ENCODE results near the gene CCSER1. TPM values are rescaled to one million over a fixed set of nuclear protein-coding genes. Genes with fewer than 3 reads are reported as not detected.

Gene CCSER1
- total and polyA plus RNA-seq, 2 experiments from 2014 or later = 2.9 to 3.4 TPM

GRCh38 chr4:90643156-90643555 is 516.0 kb downstream of the CCSER1 start:
- DNase-seq (ENCODE audit: low spot score) (no peak), ATAC-seq (no peak)
- no peaks in the 10 kb centered on the region for H3K36me3 Mint-ChIP-seq (ENCODE audit: low read depth)
- Histone ChIP-seq H3K79me2 (replicated peaks; ENCODE audit: insufficient read depth) (no peaks in the 10 kb centered on the region), H3K4me1 (ENCODE audit: insufficient read depth) (no peaks in the 10 kb centered on the region; the same call in 1 of the 2 replicates), H3F3A (replicated peaks; ENCODE audit: low read depth) (no peaks in the 10 kb centered on the region), H2AFZ (no peak overlapping the region), H3K4me3 (no peak overlapping the region), H3K36me3 (ENCODE audit: insufficient read depth) (no peaks in the 10 kb centered on the region), H3K27ac (ENCODE audit: low read depth) (no peak overlapping the region), H3K27me3 (ENCODE audit: insufficient read depth) (no peaks in the 10 kb centered on the region), H3K4me2 (no peak overlapping the region), H3K9me2 (ENCODE audit: insufficient read depth) (no peaks in the 10 kb centered on the region), H4K20me1 (replicated peaks; ENCODE audit: insufficient read depth) (no peaks in the 10 kb centered on the region)
- H3K27me3 Mint-ChIP-seq (ENCODE audit: insufficient read depth, low read depth, poor library complexity) = no peaks in the 10 kb centered on the region
- H3K27ac Mint-ChIP-seq = no peak overlapping the region
- H3K4me3 Mint-ChIP-seq = no peak overlapping the region
- H3K9me3 Mint-ChIP-seq = no peaks in the 10 kb centered on the region
- TF ChIP-seq, protein P1, sequence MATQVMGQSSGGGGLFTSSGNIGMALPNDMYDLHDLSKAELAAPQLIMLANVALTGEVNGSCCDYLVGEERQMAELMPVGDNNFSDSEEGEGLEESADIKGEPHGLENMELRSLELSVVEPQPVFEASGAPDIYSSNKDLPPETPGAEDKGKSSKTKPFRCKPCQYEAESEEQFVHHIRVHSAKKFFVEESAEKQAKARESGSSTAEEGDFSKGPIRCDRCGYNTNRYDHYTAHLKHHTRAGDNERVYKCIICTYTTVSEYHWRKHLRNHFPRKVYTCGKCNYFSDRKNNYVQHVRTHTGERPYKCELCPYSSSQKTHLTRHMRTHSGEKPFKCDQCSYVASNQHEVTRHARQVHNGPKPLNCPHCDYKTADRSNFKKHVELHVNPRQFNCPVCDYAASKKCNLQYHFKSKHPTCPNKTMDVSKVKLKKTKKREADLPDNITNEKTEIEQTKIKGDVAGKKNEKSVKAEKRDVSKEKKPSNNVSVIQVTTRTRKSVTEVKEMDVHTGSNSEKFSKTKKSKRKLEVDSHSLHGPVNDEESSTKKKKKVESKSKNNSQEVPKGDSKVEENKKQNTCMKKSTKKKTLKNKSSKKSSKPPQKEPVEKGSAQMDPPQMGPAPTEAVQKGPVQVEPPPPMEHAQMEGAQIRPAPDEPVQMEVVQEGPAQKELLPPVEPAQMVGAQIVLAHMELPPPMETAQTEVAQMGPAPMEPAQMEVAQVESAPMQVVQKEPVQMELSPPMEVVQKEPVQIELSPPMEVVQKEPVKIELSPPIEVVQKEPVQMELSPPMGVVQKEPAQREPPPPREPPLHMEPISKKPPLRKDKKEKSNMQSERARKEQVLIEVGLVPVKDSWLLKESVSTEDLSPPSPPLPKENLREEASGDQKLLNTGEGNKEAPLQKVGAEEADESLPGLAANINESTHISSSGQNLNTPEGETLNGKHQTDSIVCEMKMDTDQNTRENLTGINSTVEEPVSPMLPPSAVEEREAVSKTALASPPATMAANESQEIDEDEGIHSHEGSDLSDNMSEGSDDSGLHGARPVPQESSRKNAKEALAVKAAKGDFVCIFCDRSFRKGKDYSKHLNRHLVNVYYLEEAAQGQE (IDR thresholded peaks at IDR 0.05; ENCODE audit: unreplicated experiment) = no peak
- no peak for TF ChIP-seq CREB1 (CRISPR knock-in tag; IDR thresholded peaks at IDR 0.05; ENCODE audit: low read depth)
- no peak for TF ChIP-seq POLR2AphosphoS5 (IDR thresholded peaks at IDR 0.05; ENCODE audit: low read depth)
- no peak for TF ChIP-seq ZNF331 (CRISPR knock-in tag; IDR thresholded peaks at IDR 0.05; ENCODE audit: low read depth)
- no peak for TF ChIP-seq EZH2 (IDR thresholded peaks at IDR 0.05; ENCODE audit: low read depth, unreplicated experiment)
- no peak for TF ChIP-seq STAT1 (IDR thresholded peaks at IDR 0.05; ENCODE audit: unreplicated experiment)
- TF ChIP-seq JUNB (IDR thresholded peaks at IDR 0.05; ENCODE audit: unreplicated experiment) = no peak
- no peak for TF ChIP-seq CTCF (conservative IDR thresholded peaks at IDR 0.05; ENCODE audit: low read depth in 2 of 2)
- TF ChIP-seq EZH2phosphoT487 (IDR thresholded peaks at IDR 0.05; ENCODE audit: unreplicated experiment) = no peak
- TF ChIP-seq, protein P2, sequence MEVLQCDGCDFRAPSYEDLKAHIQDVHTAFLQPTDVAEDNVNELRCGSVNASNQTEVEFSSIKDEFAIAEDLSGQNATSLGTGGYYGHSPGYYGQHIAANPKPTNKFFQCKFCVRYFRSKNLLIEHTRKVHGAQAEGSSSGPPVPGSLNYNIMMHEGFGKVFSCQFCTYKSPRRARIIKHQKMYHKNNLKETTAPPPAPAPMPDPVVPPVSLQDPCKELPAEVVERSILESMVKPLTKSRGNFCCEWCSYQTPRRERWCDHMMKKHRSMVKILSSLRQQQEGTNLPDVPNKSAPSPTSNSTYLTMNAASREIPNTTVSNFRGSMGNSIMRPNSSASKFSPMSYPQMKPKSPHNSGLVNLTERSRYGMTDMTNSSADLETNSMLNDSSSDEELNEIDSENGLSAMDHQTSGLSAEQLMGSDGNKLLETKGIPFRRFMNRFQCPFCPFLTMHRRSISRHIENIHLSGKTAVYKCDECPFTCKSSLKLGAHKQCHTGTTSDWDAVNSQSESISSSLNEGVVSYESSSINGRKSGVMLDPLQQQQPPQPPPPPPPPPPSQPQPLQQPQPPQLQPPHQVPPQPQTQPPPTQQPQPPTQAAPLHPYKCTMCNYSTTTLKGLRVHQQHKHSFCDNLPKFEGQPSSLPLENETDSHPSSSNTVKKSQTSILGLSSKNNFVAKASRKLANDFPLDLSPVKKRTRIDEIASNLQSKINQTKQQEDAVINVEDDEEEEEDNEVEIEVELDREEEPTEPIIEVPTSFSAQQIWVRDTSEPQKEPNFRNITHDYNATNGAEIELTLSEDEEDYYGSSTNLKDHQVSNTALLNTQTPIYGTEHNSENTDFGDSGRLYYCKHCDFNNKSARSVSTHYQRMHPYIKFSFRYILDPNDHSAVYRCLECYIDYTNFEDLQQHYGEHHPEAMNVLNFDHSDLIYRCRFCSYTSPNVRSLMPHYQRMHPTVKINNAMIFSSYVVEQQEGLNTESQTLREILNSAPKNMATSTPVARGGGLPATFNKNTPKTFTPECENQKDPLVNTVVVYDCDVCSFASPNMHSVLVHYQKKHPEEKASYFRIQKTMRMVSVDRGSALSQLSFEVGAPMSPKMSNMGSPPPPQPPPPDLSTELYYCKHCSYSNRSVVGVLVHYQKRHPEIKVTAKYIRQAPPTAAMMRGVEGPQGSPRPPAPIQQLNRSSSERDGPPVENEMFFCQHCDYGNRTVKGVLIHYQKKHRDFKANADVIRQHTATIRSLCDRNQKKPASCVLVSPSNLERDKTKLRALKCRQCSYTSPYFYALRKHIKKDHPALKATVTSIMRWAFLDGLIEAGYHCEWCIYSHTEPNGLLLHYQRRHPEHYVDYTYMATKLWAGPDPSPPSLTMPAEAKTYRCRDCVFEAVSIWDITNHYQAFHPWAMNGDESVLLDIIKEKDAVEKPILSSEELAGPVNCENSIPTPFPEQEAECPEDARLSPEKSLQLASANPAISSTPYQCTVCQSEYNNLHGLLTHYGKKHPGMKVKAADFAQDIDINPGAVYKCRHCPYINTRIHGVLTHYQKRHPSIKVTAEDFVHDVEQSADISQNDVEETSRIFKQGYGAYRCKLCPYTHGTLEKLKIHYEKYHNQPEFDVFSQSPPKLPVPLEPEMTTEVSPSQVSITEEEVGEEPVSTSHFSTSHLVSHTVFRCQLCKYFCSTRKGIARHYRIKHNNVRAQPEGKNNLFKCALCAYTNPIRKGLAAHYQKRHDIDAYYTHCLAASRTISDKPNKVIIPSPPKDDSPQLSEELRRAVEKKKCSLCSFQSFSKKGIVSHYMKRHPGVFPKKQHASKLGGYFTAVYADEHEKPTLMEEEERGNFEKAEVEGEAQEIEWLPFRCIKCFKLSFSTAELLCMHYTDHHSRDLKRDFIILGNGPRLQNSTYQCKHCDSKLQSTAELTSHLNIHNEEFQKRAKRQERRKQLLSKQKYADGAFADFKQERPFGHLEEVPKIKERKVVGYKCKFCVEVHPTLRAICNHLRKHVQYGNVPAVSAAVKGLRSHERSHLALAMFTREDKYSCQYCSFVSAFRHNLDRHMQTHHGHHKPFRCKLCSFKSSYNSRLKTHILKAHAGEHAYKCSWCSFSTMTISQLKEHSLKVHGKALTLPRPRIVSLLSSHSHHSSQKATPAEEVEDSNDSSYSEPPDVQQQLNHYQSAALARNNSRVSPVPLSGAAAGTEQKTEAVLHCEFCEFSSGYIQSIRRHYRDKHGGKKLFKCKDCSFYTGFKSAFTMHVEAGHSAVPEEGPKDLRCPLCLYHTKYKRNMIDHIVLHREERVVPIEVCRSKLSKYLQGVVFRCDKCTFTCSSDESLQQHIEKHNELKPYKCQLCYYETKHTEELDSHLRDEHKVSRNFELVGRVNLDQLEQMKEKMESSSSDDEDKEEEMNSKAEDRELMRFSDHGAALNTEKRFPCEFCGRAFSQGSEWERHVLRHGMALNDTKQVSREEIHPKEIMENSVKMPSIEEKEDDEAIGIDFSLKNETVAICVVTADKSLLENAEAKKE (CRISPR knock-in tag; IDR thresholded peaks at IDR 0.05) = no peak
- no peak for TF ChIP-seq NANOG (IDR thresholded peaks at IDR 0.05; ENCODE audit: borderline replicate concordance)
- TF ChIP-seq ZNF114 (CRISPR knock-in tag; IDR thresholded peaks at IDR 0.05) = no peak
- TF ChIP-seq, protein P3, sequence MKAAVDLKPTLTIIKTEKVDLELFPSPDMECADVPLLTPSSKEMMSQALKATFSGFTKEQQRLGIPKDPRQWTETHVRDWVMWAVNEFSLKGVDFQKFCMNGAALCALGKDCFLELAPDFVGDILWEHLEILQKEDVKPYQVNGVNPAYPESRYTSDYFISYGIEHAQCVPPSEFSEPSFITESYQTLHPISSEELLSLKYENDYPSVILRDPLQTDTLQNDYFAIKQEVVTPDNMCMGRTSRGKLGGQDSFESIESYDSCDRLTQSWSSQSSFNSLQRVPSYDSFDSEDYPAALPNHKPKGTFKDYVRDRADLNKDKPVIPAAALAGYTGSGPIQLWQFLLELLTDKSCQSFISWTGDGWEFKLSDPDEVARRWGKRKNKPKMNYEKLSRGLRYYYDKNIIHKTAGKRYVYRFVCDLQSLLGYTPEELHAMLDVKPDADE (IDR thresholded peaks at IDR 0.05) = no peak
- 0 out of 3 replicates have a peak, but pooled peaks cover 2% of the 10 kb centered on the region for H3K4me1 Mint-ChIP-seq
